NCI-H526 (cell line): ENCODE measurements around the gene STK32B.
A peak's percentile ranks its signal among the peaks of the same experiment; 100 is the strongest.

ENCODE experiments used
- DNase-seq, 2 experiments: peaks; one replicate each; lab custom pipeline; 2025; lab: John Stamatoyannopoulos, UW

STK32B gene

GRCh38 chr4:5365071-5366008 lies 314.1 kb downstream of the STK32B start:
- DNase-seq: peak in 1 of 2 experiments; percentile 33

DNA sequence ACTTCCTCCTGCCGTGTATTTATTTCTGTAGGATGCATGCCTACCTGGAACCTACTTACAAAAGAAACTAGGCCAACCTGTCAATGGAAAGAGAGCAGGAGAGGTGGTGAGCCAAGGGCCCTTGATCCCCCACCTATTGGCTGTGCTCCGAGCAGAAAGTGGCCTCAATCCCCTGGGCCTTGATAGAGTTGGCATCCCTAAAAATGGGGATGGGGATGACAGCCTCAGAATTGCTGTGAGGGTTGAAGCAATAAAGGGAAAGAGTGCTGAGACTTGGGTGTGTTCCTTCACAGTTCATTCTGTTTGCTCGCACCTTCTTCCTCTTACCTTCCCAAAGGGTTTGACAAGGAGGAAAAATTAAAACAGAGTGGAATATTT lies 314.7 kb downstream of the STK32B start:
- no peak for DNase-seq

- DNase-seq: no peak
These were observed 315.1 kb downstream of the STK32B start for GRCh38 chr4:5366421-5366820.

GRCh38 chr4:5368426-5368825 lies 317.1 kb downstream of the STK32B start:
- DNase-seq: no peak

DNA sequence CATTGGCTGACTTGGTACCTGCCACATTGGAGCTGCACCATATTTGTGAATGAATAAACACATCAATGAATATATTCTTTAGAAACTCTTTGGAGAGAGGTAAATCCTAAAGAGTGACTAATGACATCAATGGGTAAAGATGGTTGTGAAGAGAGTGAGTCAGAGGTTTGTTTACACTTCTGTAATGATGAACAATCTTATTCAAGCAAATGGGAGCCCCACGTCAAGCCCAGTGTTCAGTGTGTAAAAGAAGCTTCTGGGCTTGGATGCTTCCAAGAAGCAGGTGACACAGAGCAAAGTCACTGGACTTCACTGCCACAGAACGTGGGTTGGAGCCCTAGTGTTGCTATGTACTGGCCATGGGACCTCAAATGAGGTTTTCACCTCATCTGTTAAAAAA lies 319.0 kb downstream of the STK32B start:
- DNase-seq: no peak

- no peak for DNase-seq
These were observed 320.3 kb downstream of the STK32B start for GRCh38 chr4:5371415-5372190.

- no peak for DNase-seq
These were observed 320.9 kb downstream of the STK32B start for GRCh38 chr4:5372198-5372597.

- no peak for DNase-seq
These were observed 322.0 kb downstream of the STK32B start for GRCh38 chr4:5373327-5373726.

DNA sequence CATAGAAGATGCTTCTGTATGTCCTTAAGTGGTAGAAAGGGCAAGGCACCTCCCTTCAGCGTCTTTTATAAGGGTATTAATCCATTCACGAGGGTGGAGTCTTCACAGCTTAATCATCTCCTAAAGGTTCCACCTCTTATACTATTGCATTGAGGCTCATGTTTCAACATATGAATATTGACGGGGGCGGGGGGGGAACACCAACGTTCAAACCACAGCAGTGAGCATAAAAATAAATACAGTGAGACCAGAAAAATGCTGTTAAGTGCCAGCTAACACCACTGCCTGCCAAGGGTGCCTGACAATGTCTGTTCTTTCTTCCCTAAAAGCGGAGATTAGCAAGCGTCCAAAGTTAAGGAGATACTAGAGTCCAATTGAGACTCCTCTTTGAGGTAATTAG lies 323.3 kb downstream of the STK32B start:
- peak in 1 of 2 experiments; percentile 8 for DNase-seq

- DNase-seq: no peak
These were observed 323.7 kb downstream of the STK32B start for GRCh38 chr4:5374994-5375393.

DNA sequence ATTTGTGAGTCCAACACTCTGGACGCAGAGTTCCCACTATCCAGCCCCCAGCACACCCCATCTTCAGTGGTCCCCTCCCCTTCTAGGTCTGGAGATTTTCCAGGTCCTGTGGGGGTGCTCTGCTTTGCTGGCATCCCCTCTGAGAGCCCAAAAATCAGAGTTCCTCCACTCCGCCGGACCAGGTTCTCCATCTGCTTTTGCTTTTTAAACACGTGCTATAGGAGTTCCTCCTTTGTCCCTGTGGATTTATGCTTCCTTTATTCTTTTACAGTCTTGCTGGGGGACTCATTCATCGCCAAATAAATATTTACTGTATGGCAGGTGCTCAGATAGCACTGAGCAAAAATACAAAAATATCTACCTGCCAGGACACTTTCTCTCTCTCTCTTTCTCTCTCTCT lies 324.7 kb downstream of the STK32B start:
- no peak for DNase-seq

DNA sequence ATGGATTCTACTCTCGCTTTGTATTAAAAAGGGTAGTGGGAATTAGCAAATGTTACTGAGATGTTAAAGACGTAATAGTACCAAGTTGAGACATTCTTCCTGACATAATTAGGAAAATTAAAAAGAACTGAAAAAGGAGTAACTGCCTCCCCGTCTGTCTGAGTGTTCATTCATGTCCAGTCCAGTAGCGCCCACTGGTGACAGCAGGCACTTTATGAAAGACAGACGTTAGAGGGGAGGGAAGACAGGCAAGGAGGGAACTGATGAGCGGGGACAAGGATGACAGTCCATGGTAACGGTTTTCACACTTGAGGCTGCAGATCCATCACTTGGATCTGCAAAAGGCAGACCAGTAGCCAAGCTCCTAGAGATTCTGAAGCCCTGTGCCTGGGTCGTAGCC lies 326.7 kb downstream of the STK32B start:
- peak; percentile 10 to 41 for DNase-seq

GRCh38 chr4:5379895-5380294 lies 328.6 kb downstream of the STK32B start:
- DNase-seq: peak; percentile 72 to 91

DNA sequence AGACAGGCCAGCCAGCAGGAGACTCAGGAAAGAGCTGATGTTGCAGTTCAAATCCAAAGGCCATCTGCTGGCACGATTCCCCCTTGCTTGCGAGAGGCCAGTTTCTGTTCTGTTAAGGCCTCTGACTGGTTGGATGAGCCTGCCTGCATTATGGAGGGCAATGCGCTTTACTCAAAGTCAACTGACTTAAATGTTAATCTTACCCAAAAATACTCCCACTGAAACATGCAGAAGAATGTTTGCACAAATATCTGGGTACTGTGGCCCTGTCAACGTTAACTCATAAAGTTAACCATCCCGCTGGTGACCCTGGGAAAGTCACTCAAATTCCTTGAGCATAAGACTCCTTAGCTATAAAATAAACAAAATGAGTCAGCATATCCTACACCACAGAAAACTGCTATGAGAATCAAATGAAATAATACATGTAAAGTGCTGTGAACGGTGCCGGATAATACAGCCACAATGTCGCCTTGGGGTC lies 330.7 kb downstream of the STK32B start:
- no peak for DNase-seq

DNA sequence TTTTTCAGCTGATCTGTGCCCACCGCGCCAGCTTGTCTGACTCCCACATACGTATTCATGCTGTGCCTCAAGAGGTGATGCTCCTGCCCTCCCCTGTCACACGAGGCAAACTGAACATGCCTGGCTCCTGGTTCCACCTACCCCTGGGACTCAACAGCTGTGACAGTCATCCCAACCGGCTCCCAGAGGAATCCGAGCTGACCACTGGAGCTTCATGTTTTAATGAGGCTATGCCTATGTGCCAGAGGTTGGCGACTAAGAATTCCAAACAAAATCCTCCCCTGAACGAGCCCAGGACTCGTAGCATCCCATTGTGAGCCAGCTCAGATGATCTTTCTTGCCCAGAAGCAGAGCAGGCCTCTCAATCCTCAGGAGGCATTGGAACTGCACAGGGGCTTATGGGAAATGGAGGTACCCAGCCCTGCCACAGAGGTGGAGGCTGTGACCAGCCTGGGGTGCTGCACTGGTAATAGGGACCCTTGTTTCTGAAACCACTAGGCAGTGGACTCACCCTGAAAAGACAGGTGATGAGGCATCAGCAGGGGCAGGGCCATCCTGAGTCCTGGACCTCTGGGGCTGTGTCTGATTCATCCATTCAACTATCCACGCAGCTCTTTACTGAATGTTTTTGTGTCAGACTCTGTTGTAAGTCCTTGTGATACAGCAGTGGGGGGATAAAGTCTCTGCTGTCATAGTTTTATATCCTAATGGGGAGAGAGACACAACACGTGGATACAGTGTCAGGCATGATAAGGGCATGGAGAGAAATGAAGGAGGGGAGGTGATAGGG lies 332.1 kb downstream of the STK32B start:
- no peak for DNase-seq

GRCh38 chr4:5385741-5386311 lies 334.5 kb downstream of the STK32B start:
- DNase-seq: peak; percentile 47 to 68

GRCh38 chr4:5386921-5387320 lies 335.6 kb downstream of the STK32B start:
- no peak for DNase-seq

- DNase-seq: peak in 1 of 2 experiments; percentile 47
These were observed 336.2 kb downstream of the STK32B start for GRCh38 chr4:5387457-5387856.

- DNase-seq: peak in 1 of 2 experiments; percentile 13
These were observed 338.6 kb downstream of the STK32B start for GRCh38 chr4:5389756-5390310.

- DNase-seq: no peak
These were observed 340.2 kb downstream of the STK32B start for GRCh38 chr4:5391492-5391891.

DNA sequence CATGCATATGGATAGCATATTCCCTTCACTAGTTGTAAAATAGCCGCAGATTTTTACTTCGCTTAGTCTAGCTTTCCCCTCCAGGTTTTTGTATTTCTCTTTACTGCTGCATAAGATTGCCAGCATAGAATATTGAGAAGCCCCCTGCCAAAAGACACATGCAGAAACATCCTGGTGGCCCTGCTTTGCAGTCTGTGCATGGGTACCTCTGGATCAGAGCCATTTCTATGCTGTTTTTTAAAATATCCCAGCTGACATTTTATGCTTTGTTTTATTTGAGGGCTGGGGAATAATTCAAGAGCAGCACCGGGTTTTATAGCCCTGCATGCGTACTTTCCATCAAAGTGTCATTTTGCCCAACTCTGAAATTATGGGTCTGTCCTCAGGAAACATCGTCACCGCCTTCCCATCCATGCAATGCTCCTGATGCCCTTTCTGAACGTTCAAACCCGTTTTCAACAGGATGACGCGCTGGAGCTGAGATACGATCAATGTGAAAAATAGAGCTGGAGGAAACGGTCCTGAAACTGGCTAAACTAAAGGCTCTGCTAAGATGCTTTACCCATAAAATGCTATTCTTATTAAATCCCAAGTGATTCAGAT lies 342.7 kb downstream of the STK32B start:
- DNase-seq: no peak
